ENCODE results near the gene INTS6. TPM values are rescaled to one million over a fixed set of nuclear protein-coding genes. Genes with fewer than 3 reads are reported as not detected.
A peak's percentile ranks its signal among the peaks of the same experiment; 100 is the strongest.
"Not testable (repeated sequence)": the region's sequence is repeated elsewhere in the genome, so short reads cannot be mapped to it uniquely, and the experiment has no call there.

The INTS6 gene
- total and polyA plus RNA-seq, 12 donors, result 7.1 to 31.1 (median 24.1) TPM

DNA sequence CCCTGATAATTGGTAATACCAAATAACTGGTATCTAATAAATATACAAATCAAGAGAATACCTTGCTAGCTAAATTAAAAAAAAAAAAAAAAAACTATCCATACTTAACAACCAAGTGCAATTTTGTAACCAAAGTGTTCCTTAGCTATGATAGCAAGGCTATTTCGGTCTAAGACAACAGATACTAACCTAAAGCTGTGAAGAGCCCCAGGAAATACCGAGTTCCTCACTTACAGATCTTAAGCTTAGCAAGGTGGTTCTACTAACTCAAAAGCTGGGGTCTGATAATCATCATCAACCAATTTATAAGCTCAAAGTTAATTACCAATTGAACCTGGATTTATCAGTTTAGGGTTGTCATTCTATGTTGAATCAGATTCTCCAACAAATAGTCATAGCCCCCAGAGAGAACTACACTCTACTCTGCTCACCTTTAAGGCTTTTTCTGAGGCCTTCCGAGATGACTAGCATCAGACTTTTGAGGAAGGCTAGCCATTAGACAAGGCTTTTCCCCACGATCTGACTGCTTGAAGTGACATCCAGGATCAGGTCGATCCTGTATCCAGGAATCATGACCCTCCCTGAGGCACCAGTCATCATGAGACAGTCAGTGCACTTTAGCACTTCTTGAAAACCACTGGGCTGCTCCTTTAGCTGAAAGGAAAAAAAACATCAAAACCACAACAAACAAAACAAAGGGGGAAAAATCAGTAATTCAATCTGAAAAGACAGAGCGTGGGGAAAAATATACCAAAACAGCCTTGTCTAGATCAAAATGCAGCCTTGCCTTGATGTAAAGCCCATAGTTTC lies 31.9 kb downstream of the INTS6 start:
- WGBS, 2 donors, result 87% methylated on average over 6 of the region's 6 CpGs
- ATAC-seq, result no peak

DNA sequence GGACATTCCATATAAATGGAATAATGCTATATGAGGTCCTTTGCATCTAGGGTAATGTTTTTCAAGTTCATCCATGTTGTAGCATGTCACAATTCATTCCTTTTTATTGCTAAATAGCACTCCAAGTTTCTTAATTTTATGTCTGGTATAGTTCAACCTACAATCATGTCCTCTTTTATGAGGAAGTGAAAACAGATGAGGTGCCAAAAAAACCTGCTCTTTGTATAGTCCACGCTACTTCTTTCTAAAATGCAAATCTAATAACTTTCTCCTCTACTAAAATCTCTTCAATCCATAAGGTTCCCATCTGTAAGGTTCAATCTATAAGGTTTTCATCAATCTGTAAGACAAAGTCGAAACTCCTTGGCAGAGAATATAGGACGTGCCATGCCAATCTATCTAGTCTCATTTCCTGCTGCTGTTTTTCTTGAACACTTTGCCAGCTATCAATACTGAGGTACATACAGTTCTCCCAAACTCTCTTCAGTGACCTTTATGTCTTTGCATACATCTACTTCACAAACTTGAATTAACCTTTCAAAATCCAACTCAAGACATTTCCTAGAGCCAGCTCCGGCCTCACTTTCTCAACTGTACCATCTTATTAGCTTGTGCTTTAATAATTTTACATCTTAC lies 33.7 kb downstream of the INTS6 start:
- ATAC-seq, result peak in 1 of 8 donors; percentile 45
- intact Hi-C loops (cut with DNase I), result no loop called here
- WGBS, 2 donors, result 82 to 91% methylated on average over 4 of the region's 4 CpGs
- Histone ChIP-seq H3K27ac (no peak overlapping the region), H3K4me3 (no peak overlapping the region), H3K36me3 (peaks cover 0 to 46% (median 4%) of the 10 kb centered on the region in 9 donors), H3K4me1 (peaks cover 0 to 43% (median 21%) of the 10 kb centered on the region in 9 donors), H3K9me3 (peaks cover 0 to 13% (median 0%) of the 10 kb centered on the region in 11 donors), H3K27me3 (no peaks in the 10 kb centered on the region)
- TF ChIP-seq, protein P1, sequence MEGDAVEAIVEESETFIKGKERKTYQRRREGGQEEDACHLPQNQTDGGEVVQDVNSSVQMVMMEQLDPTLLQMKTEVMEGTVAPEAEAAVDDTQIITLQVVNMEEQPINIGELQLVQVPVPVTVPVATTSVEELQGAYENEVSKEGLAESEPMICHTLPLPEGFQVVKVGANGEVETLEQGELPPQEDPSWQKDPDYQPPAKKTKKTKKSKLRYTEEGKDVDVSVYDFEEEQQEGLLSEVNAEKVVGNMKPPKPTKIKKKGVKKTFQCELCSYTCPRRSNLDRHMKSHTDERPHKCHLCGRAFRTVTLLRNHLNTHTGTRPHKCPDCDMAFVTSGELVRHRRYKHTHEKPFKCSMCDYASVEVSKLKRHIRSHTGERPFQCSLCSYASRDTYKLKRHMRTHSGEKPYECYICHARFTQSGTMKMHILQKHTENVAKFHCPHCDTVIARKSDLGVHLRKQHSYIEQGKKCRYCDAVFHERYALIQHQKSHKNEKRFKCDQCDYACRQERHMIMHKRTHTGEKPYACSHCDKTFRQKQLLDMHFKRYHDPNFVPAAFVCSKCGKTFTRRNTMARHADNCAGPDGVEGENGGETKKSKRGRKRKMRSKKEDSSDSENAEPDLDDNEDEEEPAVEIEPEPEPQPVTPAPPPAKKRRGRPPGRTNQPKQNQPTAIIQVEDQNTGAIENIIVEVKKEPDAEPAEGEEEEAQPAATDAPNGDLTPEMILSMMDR (IDR thresholded peaks at IDR 0.05), result no peak
- no peak for DNase-seq

More for the DNA sequence above, 31.9 kb downstream of the INTS6 start:
- Histone ChIP-seq H3K27me3 (no peaks in the 10 kb centered on the region), H3K4me1 (peaks cover 0 to 54% (median 32%) of the 10 kb centered on the region in 9 donors), H3K9me3 (peaks cover 0 to 5% (median 0%) of the 10 kb centered on the region in 11 donors), H3K36me3 (peaks cover 0 to 39% (median under 1%) of the 10 kb centered on the region in 9 donors), H3K27ac (no peak overlapping the region), H3K4me3 (no peak overlapping the region)
- TF ChIP-seq, protein P1 (IDR thresholded peaks at IDR 0.05), result no peak
- DNase-seq, result no peak
- intact Hi-C loops (cut with DNase I), result no loop called here

- no peak overlapping the region for H3K27ac ChIP-seq
- TF ChIP-seq, protein P1 (IDR thresholded peaks at IDR 0.05), result no peak
- intact Hi-C loops (cut with DNase I), result no loop called here
- H3K36me3 ChIP-seq, result peaks cover 0 to 51% (median 4%) of the 10 kb centered on the region in 9 donors
- peaks cover 0 to 13% (median 0%) of the 10 kb centered on the region in 11 donors for H3K9me3 ChIP-seq
- DNase-seq (no peak), ATAC-seq (no peak)
- no peak overlapping the region for H3K4me3 ChIP-seq
- H3K27me3 ChIP-seq, result no peaks in the 10 kb centered on the region
- peaks cover 0 to 34% (median 28%) of the 10 kb centered on the region in 9 donors for H3K4me1 ChIP-seq
- WGBS, 2 donors, result 84 to 98% methylated on average over 4 of the region's 4 CpGs
Measured at GRCh38 chr13:51417716-51418115, 35.1 kb downstream of the INTS6 start.

DNA sequence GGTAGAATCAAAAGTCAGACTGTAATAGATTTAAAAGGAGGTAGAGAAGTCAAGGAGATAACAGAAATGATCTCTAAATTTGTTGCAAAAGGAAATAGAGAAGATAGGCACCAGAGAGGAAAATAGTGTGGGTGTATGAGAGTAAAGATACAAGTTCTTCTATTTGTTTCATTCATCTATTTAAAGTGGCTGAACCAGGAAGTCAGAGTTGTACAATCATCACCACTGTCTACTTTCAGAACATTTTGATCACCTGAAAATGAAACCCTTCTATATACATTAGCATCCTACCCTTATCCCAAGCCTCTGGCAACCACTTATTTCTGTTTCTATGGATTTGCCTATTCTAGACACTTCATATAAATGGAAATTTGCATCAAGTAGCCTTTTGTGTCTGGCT lies 36.7 kb downstream of the INTS6 start:
- TF ChIP-seq, protein P1 (IDR thresholded peaks at IDR 0.05), result no peak
- H3K4me3 ChIP-seq, result no peak overlapping the region
- H3K27me3 ChIP-seq, result no peaks in the 10 kb centered on the region
- ATAC-seq (no peak), DNase-seq (no peak)
- intact Hi-C loops (cut with DNase I), result no loop called here
- peaks cover 0 to 13% (median 0%) of the 10 kb centered on the region in 11 donors for H3K9me3 ChIP-seq
- H3K36me3 ChIP-seq, result peaks cover 0 to 55% (median 4%) of the 10 kb centered on the region in 9 donors
- H3K27ac ChIP-seq, result no peak overlapping the region
- H3K4me1 ChIP-seq, result peaks cover 0 to 31% (median 13%) of the 10 kb centered on the region in 9 donors

- H3K9me3 ChIP-seq, result peaks cover 0 to 13% (median 0%) of the 10 kb centered on the region in 11 donors
- H3K4me1 ChIP-seq, result peaks cover 0 to 24% (median 10%) of the 10 kb centered on the region in 9 donors
- H3K36me3 ChIP-seq, result peaks cover 0 to 55% (median 4%) of the 10 kb centered on the region in 9 donors
- DNase-seq; ATAC-seq; H3K27ac ChIP-seq; H3K4me3 ChIP-seq; intact Hi-C loops (cut with DNase I); H3K27me3 ChIP-seq: not testable (repeated sequence)
- WGBS, 2 donors, result 94 to 100% methylated on average over 1 of the region's 1 CpG
Measured at GRCh38 chr13:51415339-51415738, 37.5 kb downstream of the INTS6 start.

Data from heart right ventricle (tissue), 16 donors.